Activated B cell treated with CpG ODN at 0.5 μM for 24 hours (primary cell): Measurements from ENCODE around the gene RPS6KA2. TPM values are rescaled to one million over a fixed set of nuclear protein-coding genes. Genes with fewer than 3 reads are reported as not detected.

Source experiments
- ATAC-seq: fragments of 200-7000 bp; cut with Tn5 transposase; one replicate; pipeline ENCODE4 v1.10.0; 2021; ENCODE audit warnings: low read depth, mild to moderate bottlenecking, moderate library complexity
- CTCF ChIA-PET: fragments of 350-600 bp; sonication (Branson Sonifier 250); formaldehyde crosslinking; loops from one replicate; lab custom pipeline; 2021; ENCODE audit warnings: antibody characterized with exemption; lab: Charles Lee
- POLR2A ChIA-PET: fragments of 350-600 bp; sonication (Branson Sonifier 250); formaldehyde crosslinking; loops from one replicate; lab custom pipeline; 2021; ENCODE audit warnings: antibody characterized with exemption; lab: Charles Lee
- DNase-seq: peaks from one replicate; pipeline ENCODE4 v3.0.0; 2022
- H3K27ac Mint-ChIP-seq: one replicate; pipeline ENCODE4 v1.8.0; 2020; ENCODE audit warnings: mixed read lengths
- H3K27me3 Mint-ChIP-seq: one replicate; pipeline ENCODE4 v1.8.0; 2021; ENCODE audit warnings: mixed read lengths
- H3K36me3 Mint-ChIP-seq: one replicate; pipeline ENCODE4 v1.8.0; 2021; ENCODE audit warnings: low read depth, mixed read lengths
- H3K4me1 Mint-ChIP-seq: one replicate; pipeline ENCODE4 v1.8.0; 2021; ENCODE audit warnings: mixed read lengths
- H3K4me3 Mint-ChIP-seq: one replicate; pipeline ENCODE4 v1.8.0; 2020; ENCODE audit warnings: mild to moderate bottlenecking, mixed read lengths
- H3K9me3 Mint-ChIP-seq: one replicate; pipeline ENCODE4 v1.8.0; 2020; ENCODE audit warnings: mixed read lengths
- CTCF ChIP-seq: fragments of 200-600 bp; IDR thresholded peaks from one replicate; pipeline ENCODE4 v1.8.0; 2022; ENCODE audit warnings: antibody characterized with exemption, mild to moderate bottlenecking
- intact Hi-C: fragments of 100-400 bp; cut with micrococcal nuclease; formaldehyde crosslinking; loops from one replicate; pipeline ENCODE4 v1.15.1; 2024
- total RNA-seq: library from RNA; stranded (reverse); gene quantifications from 2 replicates; pipeline ENCODE4 v1.2.3, GENCODE V29; 2022

The RPS6KA2 gene
- total RNA-seq, 1 donor from 2014 or later = 14.4 TPM

GRCh38 chr6:166501246-166501645, 125.8 kb downstream of the RPS6KA2 start:
- intact Hi-C loops = no loop called here
- H3K4me1 Mint-ChIP-seq = peaks cover 7% of the 10 kb centered on the region
- TF ChIP-seq CTCF = no peak
- POLR2A ChIA-PET = no interaction called here
- H3K9me3 Mint-ChIP-seq = no peaks in the 10 kb centered on the region
- no peaks in the 10 kb centered on the region for H3K27me3 Mint-ChIP-seq
- DNase-seq (no peak), ATAC-seq (no peak)
- no peak overlapping the region for H3K27ac Mint-ChIP-seq
- H3K36me3 Mint-ChIP-seq = peaks cover 15% of the 10 kb centered on the region
- CTCF ChIA-PET = no interaction called here
- no peak overlapping the region for H3K4me3 Mint-ChIP-seq

- Mint-ChIP-seq H3K4me1 (peaks cover 7% of the 10 kb centered on the region), H3K36me3 (peaks cover 15% of the 10 kb centered on the region), H3K27ac (no peak overlapping the region), H3K9me3 (no peaks in the 10 kb centered on the region), H3K27me3 (no peaks in the 10 kb centered on the region), H3K4me3 (no peak overlapping the region)
- intact Hi-C loops = no loop called here
- ATAC-seq = no peak
- no peak for DNase-seq
- ChIA-PET CTCF (no interaction called here), POLR2A (no interaction called here)
- TF ChIP-seq CTCF = no peak
Measured at GRCh38 chr6:166500246-166500645, 126.8 kb downstream of the RPS6KA2 start.

GRCh38 chr6:166499350-166500163, 127.5 kb downstream of the RPS6KA2 start:
- POLR2A ChIA-PET = no interaction called here
- CTCF ChIA-PET = no interaction called here

GRCh38 chr6:166498661-166499349, 128.2 kb downstream of the RPS6KA2 start:
- no peak overlapping the region for H3K4me3 Mint-ChIP-seq
- H3K36me3 Mint-ChIP-seq = peaks cover 16% of the 10 kb centered on the region
- ATAC-seq (no peak), DNase-seq (no peak)
- ChIA-PET CTCF (no interaction called here), POLR2A (no interaction called here)
- no peaks in the 10 kb centered on the region for H3K9me3 Mint-ChIP-seq
- intact Hi-C loops = no loop called here
- H3K27me3 Mint-ChIP-seq = no peaks in the 10 kb centered on the region
- TF ChIP-seq CTCF = no peak
- H3K4me1 Mint-ChIP-seq = peaks cover under 1% of the 10 kb centered on the region
- H3K27ac Mint-ChIP-seq = no peak overlapping the region

More at GRCh38 chr6:166499350-166500163, 127.5 kb downstream of the RPS6KA2 start:
- H3K4me1 Mint-ChIP-seq = peaks cover 7% of the 10 kb centered on the region
- ATAC-seq (no peak), DNase-seq (no peak)
- no peak for TF ChIP-seq CTCF
- peaks cover 17% of the 10 kb centered on the region for H3K36me3 Mint-ChIP-seq
- no peaks in the 10 kb centered on the region for H3K27me3 Mint-ChIP-seq
- intact Hi-C loops = no loop called here
- H3K4me3 Mint-ChIP-seq = no peak overlapping the region
- H3K27ac Mint-ChIP-seq = no peak overlapping the region
- H3K9me3 Mint-ChIP-seq = no peaks in the 10 kb centered on the region

- Mint-ChIP-seq H3K36me3 (peaks cover 10% of the 10 kb centered on the region), H3K9me3 (no peaks in the 10 kb centered on the region), H3K27ac (no peak overlapping the region), H3K4me3 (no peak overlapping the region), H3K27me3 (no peaks in the 10 kb centered on the region), H3K4me1 (no peaks in the 10 kb centered on the region)
- DNase-seq = no peak
- ATAC-seq = no peak
- ChIA-PET CTCF (no interaction called here), POLR2A (no interaction called here)
- intact Hi-C loops = no loop called here
- no peak for TF ChIP-seq CTCF
Measured at GRCh38 chr6:166498228-166498627, 128.8 kb downstream of the RPS6KA2 start.
